Endothelial cell of umbilical vein (primary cell): ENCODE measurements around the gene MCTP1.

Source experiments
- CTCF ChIP-seq, 2 donors: IDR thresholded peaks; 1 replicate in 1 of 2; 2 replicates in 1 of 2; pipeline ENCODE4 v1.5.1; 2011; ENCODE audit warnings: low read length in 2 of 2, mild to moderate bottlenecking in 2 of 2, moderate library complexity in 2 of 2, control low read depth in 1 of 2, inconsistent platforms in 1 of 2, low read depth in 1 of 2; ENCODE audit not compliant: insufficient read depth in 1 of 2; ENCODE audit errors: extremely low read depth in 1 of 2
- EZH2 ChIP-seq: IDR thresholded peaks from 2 replicates; pipeline ENCODE4 v1.6.1; 2012; ENCODE audit warnings: borderline replicate concordance, low read depth, mild to moderate bottlenecking, moderate library complexity, low read length, inconsistent platforms; ENCODE audit not compliant: severe bottlenecking
- GATA2 ChIP-seq: IDR thresholded peaks from 2 replicates; pipeline ENCODE4 v1.7.0; 2011; ENCODE audit warnings: low read depth, mild to moderate bottlenecking, moderate library complexity, mixed read lengths, low read length; ENCODE audit not compliant: insufficient read length, insufficient read depth
- JUN ChIP-seq: IDR thresholded peaks from 2 replicates; pipeline ENCODE4 v1.6.1; 2011; ENCODE audit warnings: borderline replicate concordance, low read depth; ENCODE audit not compliant: insufficient read length, insufficient read depth
- MAX ChIP-seq: IDR thresholded peaks from 2 replicates; pipeline ENCODE4 v1.6.1; 2011; ENCODE audit not compliant: insufficient read depth, insufficient read length
- MYC ChIP-seq: IDR thresholded peaks from one replicate; pipeline ENCODE4 v1.6.1; 2011; ENCODE audit warnings: mild to moderate bottlenecking, low read depth, low read length
- POLR2A ChIP-seq: IDR thresholded peaks from 2 replicates; pipeline ENCODE4 v1.6.1; 2012; ENCODE audit warnings: low read depth, mild to moderate bottlenecking, control low read depth, low read length
- POLR2AphosphoS5 ChIP-seq: IDR thresholded peaks from 2 replicates; pipeline ENCODE4 v1.6.1; 2012; ENCODE audit warnings: low read depth, mild to moderate bottlenecking, control low read depth, low read length, moderate library complexity; ENCODE audit not compliant: insufficient read depth

GRCh38 chr5:94976853-94977252 lies 308.0 kb downstream of the MCTP1 start:
- no peak for TF ChIP-seq POLR2A
- TF ChIP-seq POLR2AphosphoS5, result no peak
- no peak for TF ChIP-seq CTCF (IDR thresholded peaks at IDR 0.05; ENCODE audit: extremely low read depth in 1 of 2, insufficient read depth in 1 of 2, low read depth in 1 of 2, low read length in 2 of 2)
- no peak for TF ChIP-seq EZH2
- no peak for TF ChIP-seq MYC
- no peak for TF ChIP-seq MAX
- TF ChIP-seq GATA2, result no peak
- TF ChIP-seq JUN, result no peak
